Thymus (tissue), 11 donors: ENCODE measurements around the gene ATP10D. TPM values are rescaled to one million over a fixed set of nuclear protein-coding genes. Genes with fewer than 3 reads are reported as not detected.

Source experiments
- DNase-seq, 9 donors: peaks; one replicate each; pipeline ENCODE4 v3.0.0-alpha.2; 2013; ENCODE audit warnings: low spot score in 9 of 9, low read depth in 6 of 9, missing footprints in 1 of 9
- H3K27ac ChIP-seq, 2 donors: one replicate each; pipeline ENCODE4 v1.5.1; 2013; ENCODE audit warnings: control low read depth in 1 of 2, low read depth in 1 of 2, low read length in 1 of 2, mild to moderate bottlenecking in 1 of 2, moderate library complexity in 1 of 2
- H3K27me3 ChIP-seq, 2 donors: one replicate each; pipeline ENCODE4 v1.5.1; 2013; ENCODE audit warnings: low read length in 1 of 2; ENCODE audit not compliant: control insufficient read depth in 2 of 2, insufficient read depth in 1 of 2
- H3K36me3 ChIP-seq, 2 donors: one replicate each; pipeline ENCODE4 v1.5.1; 2013; ENCODE audit warnings: low read length in 1 of 2, mild to moderate bottlenecking in 1 of 2, moderate library complexity in 1 of 2; ENCODE audit not compliant: control insufficient read depth in 2 of 2, insufficient read depth in 2 of 2
- H3K4me1 ChIP-seq, 2 donors: one replicate each; pipeline ENCODE4 v1.5.1; 2013; ENCODE audit warnings: low read length in 2 of 2; ENCODE audit not compliant: control insufficient read depth in 2 of 2, insufficient read depth in 2 of 2
- H3K4me3 ChIP-seq, 2 donors: one replicate each; pipeline ENCODE4 v1.5.1; 2013; ENCODE audit warnings: low read length in 2 of 2, control low read depth in 1 of 2, mild to moderate bottlenecking in 1 of 2
- H3K9me3 ChIP-seq, 2 donors: one replicate each; pipeline ENCODE4 v1.5.1; 2013; ENCODE audit warnings: low read length in 1 of 2, mild to moderate bottlenecking in 1 of 2; ENCODE audit not compliant: control insufficient read depth in 2 of 2, insufficient read depth in 1 of 2
- WGBS: extraction: QIAGEN DNeasy Blood & Tissue Kit; methylation state at CpG from one replicate; pipeline ENCODE4 v1.1.7; 2013; 5-methylcytosine and 5-hydroxymethylcytosine counted together
- polyA plus RNA-seq: library from polyadenylated mRNA; stranded (reverse); fragments of 200-250 nt; gene quantifications from one replicate; pipeline ENCODE4 v1.2.3, GENCODE V29; 2013
- total RNA-seq: library from RNA; stranded (reverse); fragments of 120-200 nt; gene quantifications from one replicate; pipeline ENCODE4 v1.2.4, GENCODE V29; 2013
- donor health status: healthy.

The ATP10D gene
- total and polyA plus RNA-seq, 2 donors, result 7.2 to 8.4 TPM

DNA sequence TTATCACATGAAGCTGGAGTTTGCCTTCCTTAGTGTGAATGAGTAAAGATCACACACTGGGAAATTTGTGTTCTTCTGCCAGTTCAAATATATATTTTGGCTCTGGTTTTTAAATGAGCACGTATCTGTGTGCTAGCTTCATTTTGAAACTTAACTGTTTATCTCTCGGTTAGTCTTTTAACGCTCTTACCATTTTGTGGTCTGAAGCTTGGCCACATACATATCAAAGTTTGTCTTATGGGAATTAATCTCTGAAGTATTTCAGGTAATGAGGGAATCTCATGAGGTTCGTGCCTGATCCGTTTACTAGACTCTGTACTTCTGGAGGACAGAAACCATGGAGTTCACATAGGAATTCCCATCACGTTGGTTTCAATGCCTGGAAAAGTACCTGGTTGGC lies 13.8 kb downstream of the ATP10D start:
- H3K27me3 ChIP-seq, result no peaks in the 10 kb centered on the region
- no peaks in the 10 kb centered on the region for H3K9me3 ChIP-seq
- WGBS, result 94% methylated on average over 6 of the region's 6 CpGs
- DNase-seq, result no peak
- no peak overlapping the region for H3K27ac ChIP-seq
- no peaks in the 10 kb centered on the region for H3K36me3 ChIP-seq
- H3K4me3 ChIP-seq, result no peak overlapping the region
- H3K4me1 ChIP-seq, result no peaks in the 10 kb centered on the region

DNA sequence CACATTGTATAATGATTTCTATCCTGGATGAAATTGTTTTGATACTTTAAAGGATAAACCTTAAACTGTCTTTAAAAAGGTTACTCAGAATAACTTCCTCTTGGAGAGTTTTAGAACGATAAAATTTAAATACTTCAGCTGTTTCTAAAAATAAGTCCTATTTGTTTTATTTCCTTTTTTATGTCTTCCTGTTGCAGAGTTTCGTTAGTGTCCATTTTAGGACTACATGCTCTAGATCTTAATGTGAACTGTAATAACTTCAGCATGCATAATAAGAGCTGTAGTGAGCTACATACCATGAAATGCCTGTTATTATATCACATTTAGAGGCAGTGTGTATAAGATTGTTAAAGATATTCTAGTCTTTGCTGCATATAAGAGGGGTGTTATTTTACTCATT lies 14.6 kb downstream of the ATP10D start:
- DNase-seq, result no peak
- Histone ChIP-seq H3K9me3 (no peaks in the 10 kb centered on the region), H3K4me3 (no peak overlapping the region), H3K27me3 (no peaks in the 10 kb centered on the region), H3K4me1 (no peaks in the 10 kb centered on the region), H3K36me3 (no peaks in the 10 kb centered on the region), H3K27ac (no peak overlapping the region)
- 19% methylated on average over 2 of the region's 2 CpGs for WGBS

DNA sequence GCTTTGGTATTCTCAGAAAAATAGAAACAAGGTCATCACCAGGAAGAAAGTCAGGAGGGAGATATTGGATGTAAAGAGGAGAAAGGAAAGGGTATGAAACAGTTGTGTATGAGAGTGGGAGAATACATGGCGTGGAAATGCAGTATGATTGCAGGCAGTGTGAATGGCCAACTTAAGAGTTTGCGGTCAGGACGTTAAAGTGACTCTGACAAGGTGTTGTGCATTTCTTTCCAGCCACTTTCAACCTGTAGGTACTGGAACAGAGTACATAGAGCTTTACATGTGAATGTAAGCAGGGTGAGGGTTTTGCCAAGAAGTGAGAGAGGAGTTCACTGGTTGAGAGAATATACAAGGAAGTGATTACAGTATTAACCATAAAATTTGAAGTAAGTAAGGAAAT lies 15.7 kb downstream of the ATP10D start:
- WGBS, result 64% methylated on average over 3 of the region's 3 CpGs
- Histone ChIP-seq H3K4me3 (no peak overlapping the region), H3K9me3 (no peaks in the 10 kb centered on the region), H3K27ac (no peak overlapping the region), H3K27me3 (no peaks in the 10 kb centered on the region), H3K36me3 (no peaks in the 10 kb centered on the region), H3K4me1 (no peaks in the 10 kb centered on the region)
- DNase-seq, result no peak

DNA sequence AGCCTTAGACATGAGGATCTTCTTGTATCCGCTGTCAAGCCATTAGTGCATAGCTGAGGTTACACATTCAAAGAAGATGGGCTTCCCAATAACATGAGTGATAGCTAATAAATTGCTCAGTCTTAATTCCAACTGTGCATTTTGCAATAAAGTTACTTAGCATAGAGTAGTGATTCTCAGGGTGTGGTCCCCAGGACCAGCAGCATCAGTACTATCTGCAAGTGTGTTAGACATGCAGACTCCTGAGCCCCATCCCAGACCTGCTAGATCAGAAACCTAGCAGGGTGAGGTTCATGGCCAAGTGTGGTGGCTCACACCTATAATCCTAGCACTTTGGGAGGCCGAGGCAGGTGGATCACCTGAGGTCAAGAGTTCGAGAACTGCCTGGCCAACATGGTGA lies 20.1 kb downstream of the ATP10D start:
- 82% methylated on average over 3 of the region's 3 CpGs for WGBS
- Histone ChIP-seq H3K4me1 (no peaks in the 10 kb centered on the region), H3K9me3 (no peaks in the 10 kb centered on the region), H3K27ac (no peak overlapping the region), H3K27me3 (no peaks in the 10 kb centered on the region), H3K4me3 (no peak overlapping the region), H3K36me3 (no peaks in the 10 kb centered on the region)
- DNase-seq, result no peak

DNA sequence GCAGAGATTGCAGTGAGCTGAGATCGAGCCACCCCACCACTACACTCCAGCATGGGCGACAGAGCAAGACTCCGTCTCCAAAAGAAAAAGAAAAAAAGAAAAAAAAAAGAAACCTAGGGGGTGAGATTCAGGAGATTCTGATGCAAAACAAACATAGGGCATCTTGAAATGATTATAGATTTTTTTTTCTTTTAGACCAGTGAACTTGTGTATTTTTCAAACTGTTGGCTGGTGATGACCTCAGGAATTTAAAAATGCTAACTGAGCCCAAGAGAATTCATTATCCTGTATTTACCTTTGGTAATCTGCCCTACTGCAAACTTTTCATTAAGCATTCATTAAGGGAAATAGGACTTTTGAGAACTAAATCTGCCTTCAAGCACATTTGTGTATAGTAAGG lies 20.6 kb downstream of the ATP10D start:
- DNase-seq, result no peak
- WGBS, result 98% methylated on average over 3 of the region's 3 CpGs
- H3K4me3 ChIP-seq, result no peak overlapping the region
- H3K4me1 ChIP-seq, result no peaks in the 10 kb centered on the region
- no peak overlapping the region for H3K27ac ChIP-seq
- H3K36me3 ChIP-seq, result no peaks in the 10 kb centered on the region
- H3K9me3 ChIP-seq, result no peaks in the 10 kb centered on the region
- H3K27me3 ChIP-seq, result no peaks in the 10 kb centered on the region

DNA sequence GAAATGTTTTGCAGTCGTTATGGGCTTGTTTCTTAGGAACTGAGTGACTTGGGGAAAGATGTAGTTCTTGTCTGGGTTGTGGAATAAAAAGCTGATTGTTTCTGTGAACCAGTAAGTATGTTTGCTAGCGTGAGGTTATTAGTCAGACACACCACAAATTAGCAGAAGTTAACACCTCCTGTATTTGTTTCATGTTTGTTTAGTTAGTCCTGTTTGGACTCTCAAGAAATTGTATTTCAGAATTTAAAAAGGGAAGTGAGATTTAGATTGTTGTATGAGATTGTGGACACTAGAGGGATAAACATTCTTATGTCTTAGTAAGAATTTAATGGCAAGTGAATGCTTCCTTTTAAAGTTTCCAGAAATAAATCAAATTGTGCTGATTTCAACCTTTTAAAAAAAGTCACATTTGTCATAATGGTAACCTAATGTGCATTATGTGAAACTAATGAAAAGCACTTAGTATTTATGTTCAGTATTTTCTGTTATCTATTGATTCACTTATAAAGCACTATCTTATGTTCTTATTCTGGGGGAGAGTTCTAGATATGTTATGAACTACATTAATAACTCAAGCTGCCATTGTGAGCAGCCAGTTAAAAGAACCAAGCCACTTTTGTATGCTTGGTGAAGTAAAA lies 25.6 kb downstream of the ATP10D start:
- Histone ChIP-seq H3K36me3 (no peaks in the 10 kb centered on the region), H3K9me3 (no peaks in the 10 kb centered on the region), H3K27ac (no peak overlapping the region), H3K27me3 (no peaks in the 10 kb centered on the region), H3K4me3 (no peak overlapping the region), H3K4me1 (no peaks in the 10 kb centered on the region)
- 59% methylated on average over 2 of the region's 2 CpGs for WGBS
- peak in 1 of 9 donors; percentile 14 for DNase-seq

DNA sequence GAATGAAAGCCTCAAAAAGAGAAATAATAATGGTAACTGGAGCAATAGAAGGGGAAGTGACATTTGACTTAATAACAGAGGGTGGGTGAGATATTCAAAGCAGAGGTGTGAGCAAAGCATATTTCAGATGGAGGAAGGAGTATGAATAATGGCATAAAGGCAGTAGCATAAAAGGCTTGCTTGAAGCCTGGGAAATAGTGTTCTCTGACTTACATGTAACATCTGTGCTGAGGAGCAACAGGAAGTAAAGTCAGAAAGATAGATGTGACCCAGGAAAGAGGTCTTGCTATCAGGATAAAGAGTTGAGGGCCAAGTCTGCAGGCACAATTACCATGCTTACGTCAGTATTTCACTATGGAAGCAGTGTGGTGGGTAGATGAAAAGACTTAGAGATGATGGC lies 28.4 kb downstream of the ATP10D start:
- Histone ChIP-seq H3K27ac (no peak overlapping the region), H3K4me3 (no peak overlapping the region), H3K9me3 (no peaks in the 10 kb centered on the region), H3K4me1 (no peaks in the 10 kb centered on the region), H3K27me3 (no peaks in the 10 kb centered on the region), H3K36me3 (no peaks in the 10 kb centered on the region)
- DNase-seq, result no peak
- 99% methylated on average over 1 of the region's 1 CpG for WGBS

DNA sequence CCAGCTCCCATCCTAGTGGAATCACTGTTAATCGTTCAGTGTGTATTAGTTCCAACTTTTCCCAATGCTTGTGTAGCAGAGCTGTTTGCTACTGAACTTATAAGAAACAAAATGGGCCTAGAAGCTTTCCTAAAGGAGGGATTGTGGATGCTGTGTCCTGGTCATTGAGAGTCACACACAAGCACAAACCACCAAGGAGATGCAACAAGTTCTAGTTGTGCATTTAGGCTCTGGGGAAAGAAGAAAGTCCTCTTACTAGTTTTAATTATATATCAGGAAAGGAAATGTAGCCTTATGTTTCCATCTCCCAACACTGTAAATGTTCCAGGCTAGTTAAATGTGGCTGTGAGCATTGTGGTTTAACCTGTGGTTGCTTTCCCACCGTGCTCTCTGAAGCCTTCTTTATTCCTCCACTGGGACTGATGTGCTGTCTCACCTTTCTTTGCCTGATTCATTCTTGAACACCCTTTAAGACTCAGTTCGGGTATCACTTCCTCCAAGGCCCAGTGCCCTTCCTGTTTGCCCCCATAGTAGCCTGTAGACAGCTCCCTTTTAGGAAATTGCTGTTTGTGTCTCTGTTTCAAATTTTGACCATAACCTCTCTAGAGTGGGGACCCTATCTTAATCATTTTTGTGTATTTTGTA lies 34.3 kb downstream of the ATP10D start:
- no peaks in the 10 kb centered on the region for H3K27me3 ChIP-seq
- no peak overlapping the region for H3K4me3 ChIP-seq
- WGBS, result 40% methylated on average over 3 of the region's 3 CpGs
- DNase-seq, result no peak
- H3K4me1 ChIP-seq, result no peaks in the 10 kb centered on the region
- no peak overlapping the region for H3K27ac ChIP-seq
- no peaks in the 10 kb centered on the region for H3K9me3 ChIP-seq
- H3K36me3 ChIP-seq, result no peaks in the 10 kb centered on the region

DNA sequence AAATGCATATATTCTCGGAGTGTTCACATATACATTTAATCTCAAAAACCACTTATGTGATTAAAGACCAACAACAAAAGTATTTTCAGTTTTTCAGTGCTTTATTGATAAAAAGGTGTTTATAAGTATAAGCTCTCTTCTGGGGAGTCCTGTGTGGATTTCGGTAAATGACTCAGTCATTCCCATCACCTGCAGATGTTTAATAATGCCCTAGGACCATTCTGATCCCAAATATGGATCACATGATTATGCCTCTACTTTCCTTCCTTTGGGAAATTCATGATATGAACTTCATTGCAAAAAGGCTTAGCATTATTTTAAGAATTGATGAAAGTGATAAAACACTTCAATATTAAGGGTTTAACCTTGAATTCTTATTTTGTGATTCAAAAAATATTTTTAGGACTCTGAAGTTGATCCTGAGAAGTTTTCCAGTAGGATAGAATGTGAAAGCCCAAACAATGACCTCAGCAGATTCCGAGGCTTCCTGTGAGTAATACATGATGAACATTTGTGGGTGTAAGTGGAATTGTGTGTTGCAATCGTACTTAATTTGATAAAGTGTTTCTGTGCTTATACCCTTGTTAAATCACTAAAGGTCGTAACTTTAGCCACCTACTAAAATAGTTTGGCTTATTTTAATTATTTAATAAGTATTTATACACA lies 40.2 kb downstream of the ATP10D start:
- DNase-seq, result no peak
- Histone ChIP-seq H3K4me1 (no peaks in the 10 kb centered on the region), H3K36me3 (no peaks in the 10 kb centered on the region), H3K27ac (no peak overlapping the region), H3K27me3 (no peaks in the 10 kb centered on the region), H3K9me3 (no peaks in the 10 kb centered on the region), H3K4me3 (no peak overlapping the region)
- WGBS, result 97% methylated on average over 5 of the region's 5 CpGs
